A549 (cell line): ENCODE data around the gene NUMB.

Source experiments
- CHD2 ChIP-seq: fragments of 150-350 bp; IDR thresholded peaks from 2 replicates; pipeline ENCODE4 v1.6.1; 2014; ENCODE audit warnings: low read length; ENCODE audit not compliant: partially characterized antibody
- CTCF ChIP-seq: fragments of >200 bp; sonication (Bioruptor Twin); formaldehyde crosslinking; IDR thresholded peaks from 3 replicates; pipeline ENCODE4 v1.5.1; 2016
- EHF ChIP-seq: fragments of 250-450 bp; sonication (Bioruptor Pico); IDR thresholded peaks from 2 replicates; pipeline ENCODE4 v1.5.0; 2020; ENCODE audit warnings: mild to moderate bottlenecking
- EP300 ChIP-seq, 2 experiments: fragments of >200 bp; sonication (Bioruptor Twin); formaldehyde crosslinking; IDR thresholded peaks; 2 replicates in 1 of 2; 3 replicates in 1 of 2; pipeline ENCODE4 v1.6.1; 2016 to 2017
- JUNB ChIP-seq: fragments of >200 bp; sonication (Bioruptor Twin); formaldehyde crosslinking; IDR thresholded peaks from 2 replicates; pipeline ENCODE4 v1.6.1; 2016
- MAZ ChIP-seq: fragments of 150-350 bp; IDR thresholded peaks from 2 replicates; pipeline ENCODE4 v1.6.1; 2014; ENCODE audit warnings: antibody characterized with exemption, low read depth, low read length, borderline replicate concordance
- POLR2A ChIP-seq: IDR thresholded peaks from 2 replicates; pipeline ENCODE4 v1.6.1; 2012; ENCODE audit warnings: mild to moderate bottlenecking, low read length
- RAD21 ChIP-seq, 2 experiments: fragments of >200 bp in 1 of 2; sonication (Bioruptor Twin) in 1 of 2; formaldehyde crosslinking in 1 of 2; IDR thresholded peaks in 1 of 2; conservative IDR thresholded peaks in 1 of 2; 2 replicates in 1 of 2; 3 replicates in 1 of 2; pipeline ENCODE4 v1.6.1; 2012 to 2018; ENCODE audit warnings: inconsistent platforms in 1 of 2
- REST ChIP-seq: fragments of 200-600 bp; sonication (generic); IDR thresholded peaks from 2 replicates; pipeline ENCODE4 v1.6.1; 2016; ENCODE audit warnings: antibody characterized with exemption, mild to moderate bottlenecking, moderate library complexity
- SREBF2 ChIP-seq: fragments of 450-650 bp; IDR thresholded peaks from 2 replicates; pipeline ENCODE4 v1.6.1; 2014; ENCODE audit warnings: mild to moderate bottlenecking, moderate library complexity
- USF2 ChIP-seq: fragments of 450-650 bp; IDR thresholded peaks from 2 replicates; pipeline ENCODE4 v1.6.1; 2014; ENCODE audit warnings: antibody characterized with exemption

- TF ChIP-seq SREBF2 (no peak), EP300 (IDR thresholded peaks at IDR 0.05) (no peak), CTCF (no peak), JUNB (no peak), EHF (CRISPR knock-in tag) (no peak), POLR2A (no peak), RAD21 (conservative IDR thresholded peaks at IDR 0.05 in 1 of 2, IDR thresholded peaks at IDR 0.05 in 1 of 2) (no peak), CHD2 (no peak), MAZ (no peak), USF2 (no peak), REST (no peak)
Measured at GRCh38 chr14:73468828-73469375, 10.6 kb upstream of the NUMB start.
